HG03196 (cell line): Measurements from ENCODE around the gene CKLF.
A peak's percentile ranks its signal among the peaks of the same experiment; 100 is the strongest.
"Not testable (repeated sequence)": the region's sequence is repeated elsewhere in the genome, so short reads cannot be mapped to it uniquely, and the experiment has no call there.

ENCODE experiments used
- ATAC-seq: cut with Tn5 transposase; IDR thresholded peaks from one replicate; pipeline ENCODE4 v1.9.1; 2021; ENCODE audit not compliant: unreplicated experiment

The CKLF gene

DNA sequence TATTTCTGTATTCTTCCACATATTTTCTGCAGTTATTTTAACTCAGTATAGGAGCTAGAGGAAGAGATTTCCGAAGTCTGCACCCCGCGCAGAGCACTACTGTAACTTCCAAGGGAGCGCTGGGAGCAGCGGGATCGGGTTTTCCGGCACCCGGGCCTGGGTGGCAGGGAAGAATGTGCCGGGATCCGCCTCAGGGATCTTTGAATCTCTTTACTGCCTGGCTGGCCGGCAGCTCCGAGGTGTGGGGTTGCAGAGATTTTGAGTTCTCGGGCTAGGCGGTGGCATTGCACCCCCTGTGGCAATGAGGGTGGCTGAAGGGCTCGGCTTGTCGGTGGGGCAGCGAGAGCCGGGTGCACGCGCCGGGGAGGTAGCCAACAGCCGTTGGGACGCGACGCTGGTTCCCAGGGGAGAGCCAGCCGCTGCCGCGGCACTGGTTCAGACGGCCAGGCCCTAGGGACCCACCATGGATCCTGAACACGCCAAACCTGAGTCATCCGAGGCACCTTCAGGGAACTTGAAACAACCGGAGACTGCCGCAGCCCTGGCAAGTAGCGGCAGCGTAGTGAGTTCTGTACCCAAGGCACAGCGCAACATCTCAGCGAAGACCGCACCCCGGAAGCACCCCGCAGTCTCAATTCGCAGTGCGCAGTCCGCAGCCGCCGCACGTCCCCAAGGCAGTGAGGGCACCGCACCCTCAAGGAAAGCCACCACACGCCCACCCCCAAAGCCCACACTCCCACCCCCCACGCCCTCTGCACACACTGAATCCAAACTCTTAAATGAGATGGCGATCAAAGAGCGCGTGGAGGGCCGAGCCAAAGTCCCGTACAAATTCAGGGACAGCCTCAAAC lies 13.9 kb downstream of the CKLF start, which contains the start of gene CMTM1:
Gene CMTM1 (plus strand): TSS at position 389 of the 851 bp plus-strand sequence. CDS start 75 bp downstream, at position 464.
- no peak for ATAC-seq

DNA sequence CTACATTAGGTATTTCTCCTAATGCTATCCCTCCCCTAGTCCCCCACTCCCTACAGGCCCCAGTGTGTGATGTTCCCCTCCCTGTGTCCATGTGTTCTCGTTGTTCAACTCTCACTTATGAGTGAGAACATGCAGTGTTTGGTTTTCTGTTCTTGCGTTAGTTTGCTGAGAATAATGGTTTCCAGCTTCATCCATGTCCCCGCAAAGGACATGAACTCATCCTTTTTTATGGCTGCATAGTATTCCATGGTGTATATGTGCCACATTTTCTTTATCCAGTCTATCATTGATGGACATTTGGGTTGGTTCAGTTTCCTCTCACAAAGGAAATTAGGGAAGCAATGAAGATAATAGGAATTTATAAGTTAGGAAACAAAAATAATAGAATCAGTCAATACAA lies 14.9 kb downstream of the CKLF start:
- ATAC-seq = not testable (repeated sequence)

- no peak for ATAC-seq
Observed at GRCh38 chr16:66568355-66568754, 16.0 kb downstream of the CKLF start.

- ATAC-seq = no peak
Observed at GRCh38 chr16:66569131-66569530, 16.8 kb downstream of the CKLF start.

GRCh38 chr16:66569827-66570405 lies 17.5 kb downstream of the CKLF start:
- no peak for ATAC-seq

- ATAC-seq = no peak
Observed at GRCh38 chr16:66572356-66572755, 20.0 kb downstream of the CKLF start.

DNA sequence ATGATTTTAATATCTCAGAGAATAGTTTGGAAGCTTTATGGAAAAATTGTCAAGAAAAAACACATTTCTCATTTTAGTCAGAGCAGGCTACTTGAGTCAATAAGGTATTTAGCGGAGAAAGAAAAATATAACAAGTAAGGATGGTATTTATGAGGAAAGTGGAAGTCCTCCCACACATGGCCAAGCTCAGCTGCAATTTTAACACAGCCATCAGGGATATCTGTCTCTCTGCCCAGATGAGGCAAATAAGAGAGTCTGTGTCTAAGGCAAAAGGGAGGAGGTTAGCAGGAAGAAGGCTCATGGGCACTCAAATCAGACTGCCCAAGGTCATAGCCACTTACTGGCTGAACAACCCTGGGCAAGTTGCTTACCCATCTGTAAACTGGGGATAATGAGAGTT lies 21.7 kb downstream of the CKLF start:
- no peak for ATAC-seq

DNA sequence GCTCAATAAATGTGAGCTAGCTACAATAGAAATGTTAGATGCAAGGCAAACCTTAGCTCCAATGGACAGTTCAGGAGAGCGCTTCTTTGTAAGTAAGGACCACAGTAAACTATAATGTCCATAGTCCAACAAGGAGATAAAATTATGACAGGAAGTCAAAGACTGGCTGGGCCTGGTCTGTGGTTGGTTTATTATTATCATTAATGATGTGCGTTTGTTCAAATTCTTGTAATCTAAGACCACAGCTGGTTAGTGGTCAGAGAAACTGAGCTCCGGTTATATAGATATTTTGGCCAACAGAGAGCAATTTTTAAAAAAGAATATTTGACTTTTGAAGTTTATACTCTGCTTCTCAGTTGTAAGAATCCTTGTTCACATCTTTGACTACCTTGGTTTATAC lies 22.2 kb downstream of the CKLF start:
- no peak for ATAC-seq

GRCh38 chr16:66575060-66575459 lies 22.7 kb downstream of the CKLF start:
- ATAC-seq = no peak

DNA sequence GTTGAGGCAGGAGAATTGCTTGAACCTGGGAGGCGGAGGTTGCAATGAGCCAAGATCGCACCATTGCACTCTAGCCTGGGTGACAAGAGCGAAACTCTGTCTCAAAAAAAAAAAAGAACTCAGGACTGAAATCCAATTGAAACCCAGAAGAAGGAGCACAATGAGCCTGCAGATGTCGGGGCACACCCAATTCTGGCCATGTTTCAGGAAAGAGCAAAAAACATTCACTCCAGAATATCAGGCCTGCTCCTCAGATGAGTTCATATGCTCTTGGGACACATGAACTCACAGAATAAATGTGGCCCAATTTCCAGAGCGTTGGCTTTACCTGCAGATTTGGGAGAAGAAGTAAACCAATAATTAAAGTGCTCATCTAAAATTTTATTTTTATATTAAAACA lies 23.9 kb downstream of the CKLF start:
- no peak for ATAC-seq

GRCh38 chr16:66578651-66579531 lies 26.5 kb downstream of the CKLF start, which contains the start of gene CMTM2:
TSS of gene CMTM2 (plus strand) at chr16:66579463. CDS start at chr16:66579608, 145 bp downstream.
- no peak for ATAC-seq

GRCh38 chr16:66580605-66581209 lies 28.3 kb downstream of the CKLF start:
- no peak for ATAC-seq

- no peak for ATAC-seq
Observed at GRCh38 chr16:66581246-66581952, 29.0 kb downstream of the CKLF start.

DNA sequence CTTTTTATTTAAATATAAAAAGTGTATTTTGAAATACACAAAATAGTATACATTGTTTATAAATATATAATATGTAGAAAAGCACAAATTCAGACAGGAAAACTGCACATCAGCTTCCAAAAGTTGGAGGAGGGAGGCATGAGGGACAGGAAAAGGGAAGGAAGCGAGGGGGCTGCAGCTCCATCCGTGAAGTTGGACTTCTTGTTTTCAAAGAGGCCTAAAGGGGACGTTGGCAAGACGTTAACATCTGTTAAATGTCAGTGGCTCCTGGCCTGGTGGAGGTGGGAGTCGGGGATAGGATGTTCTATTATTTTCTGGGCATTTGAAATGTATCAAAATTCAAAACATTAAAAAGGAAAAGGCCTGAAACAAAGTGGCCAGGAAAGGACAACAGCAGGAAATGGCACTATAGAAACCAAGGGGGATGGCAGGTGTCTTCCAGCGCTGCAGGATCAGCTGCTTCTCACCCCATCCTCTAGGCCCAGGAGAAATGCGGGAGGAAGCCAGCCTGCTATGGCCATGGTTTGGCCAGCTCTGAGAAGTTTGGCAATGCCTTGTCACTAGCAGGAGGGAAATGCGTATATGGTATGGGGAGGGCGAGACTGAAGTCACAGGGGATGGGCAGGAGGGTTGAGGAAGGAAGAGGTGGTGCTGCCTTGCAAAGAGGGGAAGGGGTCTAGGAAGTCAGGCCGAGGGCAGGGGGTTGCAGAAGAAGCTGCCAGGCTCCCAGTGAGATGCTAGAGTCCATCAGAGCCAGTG lies 33.3 kb downstream of the CKLF start:
- no peak for ATAC-seq

GRCh38 chr16:66587881-66588600 lies 35.7 kb downstream of the CKLF start:
- ATAC-seq = no peak

- ATAC-seq = peak; percentile 68
Observed at GRCh38 chr16:66588981-66589713, 36.8 kb downstream of the CKLF start.

- no peak for ATAC-seq
Observed at GRCh38 chr16:66590322-66590721, 37.9 kb downstream of the CKLF start.

GRCh38 chr16:66591018-66591417 lies 38.6 kb downstream of the CKLF start:
- ATAC-seq = no peak
